Trophoblast cell (in vitro differentiated cells and primary cell): ENCODE measurements around the gene C2orf68.

Experiments
- DNase-seq, 2 donors: peaks; one replicate each; pipeline ENCODE4 v3.0.0-alpha.2; 2016
- H2AFZ ChIP-seq: 2 replicates; pipeline ENCODE4 v1.6.1; 2013; ENCODE audit warnings: low read length, moderate library complexity, mild to moderate bottlenecking; ENCODE audit not compliant: insufficient read depth, poor library complexity
- H2AK5ac ChIP-seq: 2 replicates; pipeline ENCODE4 v1.6.1; 2013; ENCODE audit warnings: mild to moderate bottlenecking, low read length
- H2BK120ac ChIP-seq: 2 replicates; pipeline ENCODE4 v1.6.1; 2013; ENCODE audit warnings: low read length, mild to moderate bottlenecking, moderate library complexity; ENCODE audit not compliant: insufficient read depth, poor library complexity
- H2BK12ac ChIP-seq: 2 replicates; pipeline ENCODE4 v1.6.1; 2013; ENCODE audit warnings: mild to moderate bottlenecking, low read length, moderate library complexity
- H2BK5ac ChIP-seq: 2 replicates; pipeline ENCODE4 v1.6.1; 2013; ENCODE audit warnings: low read length, low read depth, moderate library complexity, mild to moderate bottlenecking; ENCODE audit not compliant: poor library complexity
- H3K14ac ChIP-seq: 2 replicates; pipeline ENCODE4 v1.6.1; 2013; ENCODE audit warnings: mild to moderate bottlenecking, low read length
- H3K18ac ChIP-seq: 2 replicates; pipeline ENCODE4 v1.6.1; 2013; ENCODE audit warnings: mild to moderate bottlenecking, low read length
- H3K23ac ChIP-seq: 2 replicates; pipeline ENCODE4 v1.6.1; 2013; ENCODE audit warnings: low read length
- H3K27ac ChIP-seq: 2 replicates; pipeline ENCODE4 v1.5.1; 2013; ENCODE audit warnings: low read depth, mild to moderate bottlenecking, inconsistent platforms, low read length, moderate library complexity
- H3K27me3 ChIP-seq: 2 replicates; pipeline ENCODE4 v1.6.1; 2013; ENCODE audit warnings: inconsistent platforms, mild to moderate bottlenecking, low read length, moderate library complexity; ENCODE audit not compliant: insufficient read depth
- H3K36me3 ChIP-seq, 2 experiments: 1 replicate in 1 of 2; 2 replicates in 1 of 2; pipeline ENCODE4 v1.6.1; 2013; ENCODE audit warnings: low read length in 2 of 2, mild to moderate bottlenecking in 2 of 2, moderate library complexity in 1 of 2; ENCODE audit not compliant: insufficient read depth in 2 of 2, control insufficient read depth in 1 of 2
- H3K4ac ChIP-seq: 2 replicates; pipeline ENCODE4 v1.6.1; 2013; ENCODE audit warnings: low read depth, mild to moderate bottlenecking, low read length, moderate library complexity
- H3K4me1 ChIP-seq, 2 experiments: 1 replicate in 1 of 2; 2 replicates in 1 of 2; pipeline ENCODE4 v1.6.1; 2013; ENCODE audit warnings: low read length in 2 of 2, mild to moderate bottlenecking in 2 of 2, moderate library complexity in 1 of 2; ENCODE audit not compliant: insufficient read depth in 2 of 2, control insufficient read depth in 1 of 2
- H3K4me2 ChIP-seq: 2 replicates; pipeline ENCODE4 v1.6.1; 2013; ENCODE audit warnings: inconsistent platforms, mild to moderate bottlenecking, low read length, moderate library complexity
- H3K4me3 ChIP-seq: 2 replicates; pipeline ENCODE4 v1.5.1; 2013; ENCODE audit warnings: mild to moderate bottlenecking, low read depth, low read length, inconsistent platforms
- H3K79me1 ChIP-seq: one replicate; pipeline ENCODE4 v1.6.1; 2013; ENCODE audit warnings: low read length
- H3K79me2 ChIP-seq: 2 replicates; pipeline ENCODE4 v1.6.1; 2013; ENCODE audit warnings: low read length, mild to moderate bottlenecking; ENCODE audit not compliant: control insufficient read depth, insufficient read depth, poor library complexity
- H3K9ac ChIP-seq: 2 replicates; pipeline ENCODE4 v1.6.1; 2013; ENCODE audit warnings: mild to moderate bottlenecking, low read length
- H3K9me3 ChIP-seq: 2 replicates; pipeline ENCODE4 v1.6.1; 2013; ENCODE audit warnings: low read depth, mild to moderate bottlenecking, control low read depth, inconsistent platforms, low read length; ENCODE audit not compliant: insufficient read depth
- H4K12ac ChIP-seq: 2 replicates; pipeline ENCODE4 v1.6.1; 2013; ENCODE audit warnings: low read depth, mild to moderate bottlenecking, low read length, moderate library complexity
- H4K8ac ChIP-seq: 2 replicates; pipeline ENCODE4 v1.6.1; 2013; ENCODE audit warnings: low read depth, mild to moderate bottlenecking, low read length, moderate library complexity
- H4K91ac ChIP-seq: one replicate; pipeline ENCODE4 v1.6.1; 2013; ENCODE audit warnings: low read depth, mild to moderate bottlenecking, low read length, moderate library complexity
- WGBS: extraction: QIAGEN DNeasy Blood & Tissue Kit; methylation state at CpG from one replicate; pipeline ENCODE4 v1.1.7; 2013; ENCODE audit warnings: missing lambda C conversion rate; ENCODE audit not compliant: insufficient read length, insufficient coverage; ENCODE audit errors: extremely low coverage; 5-methylcytosine and 5-hydroxymethylcytosine counted together

C2orf68 gene

GRCh38 chr2:85601771-85602475 lies 9.9 kb downstream of the C2orf68 start:
- Histone ChIP-seq H3K4me1 (peaks cover 5 to 23% of the 10 kb centered on the region in 2 experiments), H3K4ac (peak overlapping the region; percentile 13)

GRCh38 chr2:85600951-85601770 lies 10.7 kb downstream of the C2orf68 start:
- H2BK12ac ChIP-seq = no peak overlapping the region

More at GRCh38 chr2:85601771-85602475, 9.9 kb downstream of the C2orf68 start:
- Histone ChIP-seq H3K4me2 (peak overlapping the region; percentile 92), H3K9ac (peak overlapping the region; percentile 90), H3K79me2 (peaks cover 6% of the 10 kb centered on the region), H2AFZ (peak overlapping the region; percentile 46), H4K8ac (peak overlapping the region; percentile 66), H3K4me3 (peak overlapping the region; percentile 98), H3K23ac (no peak overlapping the region), H3K79me1 (peaks cover 8% of the 10 kb centered on the region), H2BK120ac (no peak overlapping the region), H4K12ac (peak overlapping the region; percentile 76), H2AK5ac (peak overlapping the region; percentile 59), H3K27me3 (no peaks in the 10 kb centered on the region), H3K36me3 (peaks cover 24 to 27% of the 10 kb centered on the region in 2 experiments), H4K91ac (peak overlapping the region; percentile 67), H3K14ac (peak overlapping the region; percentile 68), H2BK5ac (peak overlapping the region; percentile 52), H3K18ac (peak overlapping the region; percentile 87), H3K27ac (peak overlapping the region; percentile 56), H3K9me3 (peaks cover 3% of the 10 kb centered on the region), H2BK12ac (no peak overlapping the region)
- no CpG with 5 or more reads among the region's 36 CpGs for WGBS
- peak; percentile 52 to 75 for DNase-seq

GRCh38 chr2:85600235-85600575 lies 11.7 kb downstream of the C2orf68 start:
- Histone ChIP-seq H3K4me1 (peaks cover 7 to 26% of the 10 kb centered on the region in 2 experiments), H2AFZ (no peak overlapping the region), H3K4me3 (no peak overlapping the region), H2BK12ac (no peak overlapping the region), H3K27ac (no peak overlapping the region), H4K12ac (no peak overlapping the region), H3K36me3 (peaks cover 28 to 32% of the 10 kb centered on the region in 2 experiments), H3K4ac (no peak overlapping the region), H3K9ac (no peak overlapping the region), H3K14ac (no peak overlapping the region), H3K18ac (no peak overlapping the region), H3K23ac (no peak overlapping the region), H3K27me3 (no peaks in the 10 kb centered on the region), H3K79me2 (peaks cover 11% of the 10 kb centered on the region), H2AK5ac (no peak overlapping the region), H3K79me1 (peaks cover 12% of the 10 kb centered on the region), H4K8ac (no peak overlapping the region), H2BK5ac (no peak overlapping the region), H4K91ac (no peak overlapping the region), H2BK120ac (no peak overlapping the region), H3K4me2 (no peak overlapping the region), H3K9me3 (peaks cover 3% of the 10 kb centered on the region)
- WGBS = no CpG with 5 or more reads among the region's 3 CpGs
- no peak for DNase-seq

More at GRCh38 chr2:85600951-85601770, 10.7 kb downstream of the C2orf68 start:
- Histone ChIP-seq H3K4ac (no peak overlapping the region), H3K27ac (no peak overlapping the region), H3K9ac (no peak overlapping the region), H4K91ac (no peak overlapping the region), H3K4me2 (peak overlapping the region; percentile 92), H2BK5ac (no peak overlapping the region), H3K79me1 (peaks cover 8% of the 10 kb centered on the region), H3K4me3 (no peak overlapping the region), H3K9me3 (peaks cover 3% of the 10 kb centered on the region), H3K14ac (no peak overlapping the region), H3K79me2 (peaks cover 6% of the 10 kb centered on the region), H2AFZ (no peak overlapping the region), H2BK120ac (no peak overlapping the region), H4K8ac (no peak overlapping the region), H4K12ac (no peak overlapping the region), H3K27me3 (no peaks in the 10 kb centered on the region), H3K23ac (no peak overlapping the region), H3K18ac (peak overlapping the region; percentile 87), H3K36me3 (peaks cover 28 to 32% of the 10 kb centered on the region in 2 experiments), H2AK5ac (no peak overlapping the region), H3K4me1 (peaks cover 7 to 28% of the 10 kb centered on the region in 2 experiments)
- WGBS = no CpG with 5 or more reads among the region's 6 CpGs
- DNase-seq = no peak

GRCh38 chr2:85599468-85600234 lies 12.2 kb downstream of the C2orf68 start:
- Histone ChIP-seq H3K36me3 (peaks cover 28 to 32% of the 10 kb centered on the region in 2 experiments), H2BK120ac (no peak overlapping the region), H3K9me3 (peaks cover 3% of the 10 kb centered on the region), H3K27me3 (no peaks in the 10 kb centered on the region), H3K4me1 (peaks cover 7 to 25% of the 10 kb centered on the region in 2 experiments), H2BK5ac (no peak overlapping the region), H4K12ac (no peak overlapping the region), H2BK12ac (no peak overlapping the region), H3K4me3 (no peak overlapping the region), H2AFZ (no peak overlapping the region), H3K4ac (no peak overlapping the region), H3K79me1 (peaks cover 15% of the 10 kb centered on the region), H3K23ac (no peak overlapping the region), H3K27ac (no peak overlapping the region), H4K91ac (no peak overlapping the region), H3K4me2 (no peak overlapping the region), H2AK5ac (no peak overlapping the region), H3K14ac (no peak overlapping the region), H3K79me2 (peaks cover 11% of the 10 kb centered on the region), H4K8ac (no peak overlapping the region), H3K9ac (no peak overlapping the region), H3K18ac (no peak overlapping the region)
- WGBS = no CpG with 5 or more reads among the region's 17 CpGs
- DNase-seq = no peak
